ENCODE results near the gene SLC12A8.
"Not testable (repeated sequence)": the region's sequence is repeated elsewhere in the genome, so short reads cannot be mapped to it uniquely, and the experiment has no call there.

Gene SLC12A8

GRCh38 chr3:125108833-125109535, 103.6 kb downstream of the SLC12A8 start:
- DNase-seq, result no peak

DNA sequence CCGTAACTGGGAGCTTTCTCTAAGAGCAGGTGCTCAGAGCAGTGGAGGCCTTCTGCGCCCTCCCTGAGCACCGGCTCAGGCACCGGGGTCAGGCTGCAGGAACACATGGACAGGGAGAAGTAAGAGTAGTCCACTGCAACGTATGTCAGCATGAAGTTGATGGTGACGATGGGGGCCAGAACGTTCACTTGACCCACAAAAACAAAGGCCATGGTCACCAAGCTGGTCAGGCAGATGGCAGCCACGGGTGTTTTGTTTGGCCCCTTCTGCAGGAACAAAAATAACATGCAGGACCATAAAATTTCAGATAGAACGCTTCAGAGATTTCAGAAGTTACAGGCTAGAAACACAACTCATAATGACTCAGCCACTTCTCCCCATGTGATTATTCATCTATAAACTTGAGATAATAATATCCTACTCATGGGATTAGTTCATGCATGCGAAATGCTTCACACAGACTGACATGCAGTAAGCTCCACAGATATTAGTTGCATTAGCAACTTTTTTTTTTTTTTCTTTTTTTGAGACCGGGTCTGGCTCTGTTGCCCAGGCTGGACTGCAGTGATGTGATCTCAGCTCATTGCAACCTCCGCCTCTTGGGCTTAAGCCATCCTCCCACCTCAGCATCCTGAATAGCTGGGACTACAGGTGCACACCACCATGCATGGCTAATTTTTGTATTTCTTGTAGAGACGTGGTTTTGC, 104.5 kb downstream of the SLC12A8 start:
- no peak for DNase-seq

DNA sequence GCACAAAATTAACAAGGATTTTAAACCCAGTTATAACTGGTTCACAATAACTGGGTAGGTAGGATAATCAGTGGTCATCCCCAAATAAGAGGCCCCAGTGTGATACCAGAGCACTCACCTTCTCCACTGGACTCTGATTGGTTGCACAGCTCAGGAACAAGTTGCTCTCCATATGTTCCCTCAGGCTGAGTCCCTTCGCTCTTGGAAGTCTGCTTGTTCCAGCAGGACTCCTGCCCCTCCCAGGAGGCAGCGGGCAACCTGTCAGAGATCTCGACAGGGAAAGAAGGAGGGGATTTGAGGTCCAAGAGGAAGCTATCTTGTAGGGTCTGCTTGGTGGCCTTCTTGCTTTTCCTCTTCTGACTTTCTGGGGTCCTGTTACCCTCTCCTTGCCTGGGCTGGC, 105.2 kb downstream of the SLC12A8 start:
- no peak for DNase-seq

GRCh38 chr3:125105116-125105515, 107.4 kb downstream of the SLC12A8 start:
- no peak for DNase-seq

- no peak for DNase-seq
These were observed 107.9 kb downstream of the SLC12A8 start for GRCh38 chr3:125104639-125105038.

DNA sequence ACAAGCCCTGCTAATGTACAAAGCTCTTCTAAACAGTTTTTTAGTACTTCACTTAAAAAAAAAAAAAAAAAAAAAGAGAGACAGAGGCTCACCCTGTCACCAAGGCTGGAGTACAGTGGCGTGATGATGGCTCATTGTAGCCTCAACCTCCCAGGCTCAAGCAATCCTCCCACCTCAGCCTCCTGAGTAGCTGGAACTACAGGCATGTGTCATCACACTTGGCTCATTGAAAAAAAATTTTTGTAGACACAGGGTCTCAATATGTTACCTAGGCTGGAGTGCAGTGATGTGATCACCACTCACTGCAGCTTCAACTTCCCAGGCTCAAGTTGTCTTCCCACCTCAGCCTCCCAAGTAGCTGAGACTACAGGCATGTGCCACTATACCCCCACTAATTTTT, 109.1 kb downstream of the SLC12A8 start:
- DNase-seq, result no peak

DNA sequence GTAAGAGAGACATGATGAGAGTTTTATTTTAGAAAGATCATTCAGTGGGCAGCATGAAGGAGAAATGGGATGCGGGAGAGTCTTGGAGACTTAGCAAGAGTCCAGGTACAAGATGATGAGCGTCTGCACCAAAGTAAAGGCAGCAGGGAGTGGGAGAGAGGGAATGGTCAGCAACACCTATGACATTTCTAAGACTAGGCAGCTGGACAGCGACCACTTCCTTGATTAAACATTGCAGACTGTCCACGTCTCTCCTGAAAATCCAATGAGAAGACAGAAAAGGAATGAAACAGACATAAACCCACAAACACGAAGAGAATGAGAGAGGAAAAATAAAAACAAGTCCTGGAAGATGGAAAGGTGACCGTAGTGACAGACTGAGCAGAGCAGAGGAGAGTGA, 110.1 kb downstream of the SLC12A8 start:
- no peak for DNase-seq

DNA sequence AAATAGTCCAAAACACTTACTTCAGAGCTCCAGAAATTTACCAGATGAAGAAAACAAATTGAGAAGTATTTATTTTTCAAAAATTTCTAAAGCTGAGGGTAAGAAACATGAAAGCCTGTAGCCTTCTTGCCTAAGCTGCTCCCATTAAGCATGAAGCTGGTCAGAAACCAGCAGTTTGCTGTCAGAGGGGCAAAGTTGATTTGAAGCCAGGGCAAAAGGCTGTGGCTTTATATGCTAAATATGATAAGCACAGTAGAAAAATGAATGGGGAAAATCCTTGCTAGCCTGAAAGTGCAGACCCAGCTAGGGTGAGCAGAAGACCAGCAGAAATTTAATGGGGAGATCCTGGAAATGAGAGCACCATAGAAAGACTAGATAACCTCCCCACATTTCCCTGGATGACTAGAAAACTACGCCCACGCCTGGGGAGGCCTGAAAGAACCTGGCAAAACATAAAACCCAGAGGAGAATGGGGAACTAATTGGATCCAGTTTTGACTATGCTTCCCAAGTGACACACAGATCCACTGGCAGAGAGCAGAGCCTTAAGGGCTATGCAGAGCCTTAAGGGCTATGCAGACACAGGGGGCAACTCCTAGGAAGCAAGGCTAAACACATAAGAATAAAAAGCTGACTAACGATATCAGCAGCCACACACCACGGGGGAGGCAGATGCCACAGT, 113.8 kb downstream of the SLC12A8 start:
- DNase-seq, result no peak

DNA sequence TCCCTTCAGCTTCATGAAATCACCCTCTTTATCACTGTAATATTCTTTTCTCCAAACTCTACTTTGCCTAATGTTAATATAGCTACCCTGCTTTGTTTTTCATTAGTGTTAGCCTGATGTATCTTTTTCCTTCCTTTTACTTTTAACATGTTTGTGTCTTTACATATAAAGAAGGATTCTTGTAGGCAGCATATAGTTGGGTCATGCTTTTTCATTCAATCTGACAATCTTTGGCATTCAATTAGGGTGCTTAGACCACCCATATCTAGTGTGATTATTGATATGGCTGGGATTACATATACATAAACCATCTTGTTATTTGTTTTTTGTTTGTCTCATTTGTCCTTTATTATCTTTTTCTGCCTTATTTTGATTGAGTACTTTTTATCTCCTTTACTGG, 121.9 kb downstream of the SLC12A8 start:
- DNase-seq, result no peak

GRCh38 chr3:125087768-125088391, 124.7 kb downstream of the SLC12A8 start:
- DNase-seq, result no peak

DNA sequence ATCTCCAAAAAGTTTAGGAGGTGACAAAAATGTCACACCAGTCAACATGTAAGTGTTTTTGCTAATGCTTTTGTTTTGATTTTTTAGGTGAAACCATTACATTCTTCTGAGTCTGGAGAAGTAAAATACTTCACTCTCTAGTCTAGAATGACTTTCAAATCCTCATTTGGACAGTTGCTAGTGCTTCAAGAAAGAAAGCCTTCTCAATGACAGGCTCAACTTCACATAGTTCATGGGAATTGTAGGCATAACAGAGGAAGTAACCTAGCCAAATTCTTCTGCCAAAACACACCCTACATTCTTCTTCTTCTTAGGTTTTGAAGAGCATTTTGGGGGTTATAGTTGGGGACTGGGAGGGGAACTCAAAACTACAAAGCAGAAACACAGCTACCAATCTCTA, 127.4 kb downstream of the SLC12A8 start:
- DNase-seq, result no peak

DNA sequence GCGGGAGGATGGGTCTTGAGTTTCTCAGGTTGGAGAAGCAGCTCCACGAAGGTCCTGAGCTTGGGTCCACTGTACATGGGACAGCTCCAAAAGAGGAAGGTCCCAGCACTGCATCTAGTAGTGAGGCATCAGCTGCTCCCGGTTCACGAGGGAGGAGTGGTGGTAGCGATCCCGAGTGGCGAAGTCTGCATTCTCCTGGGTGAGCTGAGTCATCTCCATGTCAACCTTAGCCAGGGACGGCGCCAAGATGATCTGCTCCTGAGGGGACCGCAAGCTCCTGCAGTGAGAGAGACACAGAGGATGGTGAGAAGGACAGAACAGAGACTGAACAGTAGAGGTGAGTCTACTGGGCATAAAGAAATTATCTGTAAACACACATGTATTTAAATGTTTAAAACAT, 128.8 kb downstream of the SLC12A8 start:
- no peak for DNase-seq

- not testable (repeated sequence) for DNase-seq
These were observed 130.2 kb downstream of the SLC12A8 start for GRCh38 chr3:125082339-125082738.

GRCh38 chr3:125080077-125080476, 132.5 kb downstream of the SLC12A8 start:
- DNase-seq, result no peak

GRCh38 chr3:125079675-125080045, 132.9 kb downstream of the SLC12A8 start:
- DNase-seq, result no peak

- no peak for DNase-seq
These were observed 133.4 kb downstream of the SLC12A8 start for GRCh38 chr3:125078951-125079674.

DNA sequence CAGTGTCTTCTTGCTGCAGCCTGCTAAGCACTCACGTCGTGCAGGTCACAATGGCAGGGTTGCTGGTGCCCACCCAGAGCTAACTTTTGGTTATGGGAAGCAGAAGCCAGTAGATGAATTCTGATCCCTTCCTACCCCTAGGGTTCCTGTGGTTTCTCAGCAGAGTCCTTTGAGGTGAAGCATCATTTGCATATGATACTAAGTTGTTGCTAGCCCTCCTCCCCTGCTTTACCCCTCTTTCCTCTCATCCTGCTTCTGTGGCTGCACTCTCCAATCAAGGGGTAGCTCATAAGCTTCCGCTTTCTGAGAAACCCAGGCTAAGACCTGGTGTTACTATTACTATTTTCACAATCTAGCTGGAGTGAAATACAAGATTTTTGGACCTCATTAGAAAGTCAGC, 134.7 kb downstream of the SLC12A8 start:
- DNase-seq, result no peak

- no peak for DNase-seq
These were observed 136.1 kb downstream of the SLC12A8 start for GRCh38 chr3:125076464-125076863.

GRCh38 chr3:125075738-125076137, 136.8 kb downstream of the SLC12A8 start:
- no peak for DNase-seq

GRCh38 chr3:125073390-125073905, 139.1 kb downstream of the SLC12A8 start:
- no peak for DNase-seq

GRCh38 chr3:125072749-125073389, 139.7 kb downstream of the SLC12A8 start:
- DNase-seq, result no peak

DNA sequence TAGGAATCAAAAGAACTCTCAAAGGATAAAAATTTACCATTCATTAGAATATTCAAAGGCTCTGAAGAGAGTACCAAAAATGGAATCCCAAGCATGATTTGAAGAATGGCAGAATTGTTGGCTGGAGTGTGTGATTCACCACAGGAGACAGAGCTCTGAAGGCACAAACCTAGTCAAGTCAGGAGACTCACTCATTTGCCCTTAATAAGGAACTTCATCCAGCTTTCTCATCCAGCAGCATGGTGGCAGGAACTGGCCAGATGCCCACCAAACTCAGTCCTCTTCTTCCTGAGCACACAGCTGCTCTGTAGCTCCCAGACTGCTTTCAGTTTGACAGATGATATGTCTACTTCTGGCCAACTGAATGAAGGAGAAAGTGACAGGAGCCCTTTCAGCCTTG, 140.2 kb downstream of the SLC12A8 start:
- no peak for DNase-seq

All from NCI-H2171 (cell line).